Spleen (tissue), 11 donors: ENCODE measurements around the gene C5orf24. TPM values are rescaled to one million over a fixed set of nuclear protein-coding genes. Genes with fewer than 3 reads are reported as not detected.

Experiments used
- DNase-seq: peaks from one replicate; pipeline ENCODE4 v3.0.0-alpha.2; 2020
- H3K27ac ChIP-seq, 8 donors: fragments of 200-600 bp; sonication (generic) in 7 of 8; 1 replicate in 4 of 8; 2 replicates in 4 of 8; pipeline versions ENCODE4 v1.5.0 to v1.8.0; 2016 to 2021; ENCODE audit warnings: inconsistent platforms in 4 of 8, mild to moderate bottlenecking in 4 of 8, moderate library complexity in 1 of 8
- H3K27me3 ChIP-seq, 7 donors: fragments of 200-600 bp; sonication (generic) in 6 of 7; replicated peaks in 1 of 7; 1 replicate in 4 of 7; 2 replicates in 3 of 7; pipeline versions ENCODE4 v1.5.0 to v1.8.0; 2016 to 2021; ENCODE audit warnings: inconsistent platforms in 3 of 7, mild to moderate bottlenecking in 1 of 7
- H3K36me3 ChIP-seq, 6 donors: fragments of 200-600 bp; sonication (generic) in 5 of 6; 1 replicate in 4 of 6; 2 replicates in 2 of 6; pipeline versions ENCODE4 v1.5.0 to v1.8.0; 2016 to 2021; ENCODE audit warnings: inconsistent platforms in 2 of 6
- H3K4me1 ChIP-seq, 6 donors: fragments of 200-600 bp; sonication (generic) in 5 of 6; 1 replicate in 3 of 6; 2 replicates in 3 of 6; pipeline versions ENCODE4 v1.5.0 to v1.8.0; 2016 to 2021; ENCODE audit warnings: inconsistent platforms in 3 of 6
- H3K4me3 ChIP-seq, 8 donors: fragments of 200-600 bp; sonication (generic) in 7 of 8; 1 replicate in 4 of 8; 2 replicates in 4 of 8; pipeline versions ENCODE4 v1.5.0 to v1.8.0; 2016 to 2021; ENCODE audit warnings: inconsistent platforms in 4 of 8, mild to moderate bottlenecking in 4 of 8, moderate library complexity in 2 of 8
- H3K9me3 ChIP-seq, 8 donors: fragments of 200-600 bp; sonication (generic) in 7 of 8; 1 replicate in 4 of 8; 2 replicates in 4 of 8; pipeline versions ENCODE4 v1.5.0 to v1.8.0; 2016 to 2021; ENCODE audit warnings: inconsistent platforms in 4 of 8
- POLR2A ChIP-seq, 3 donors: fragments of 450-650 bp; IDR thresholded peaks; one replicate each; pipeline ENCODE4 v1.5.1; 2017; ENCODE audit warnings: antibody characterized with exemption in 3 of 3, mild to moderate bottlenecking in 1 of 3
- POLR2AphosphoS5 ChIP-seq, 3 donors: sonication (generic); formaldehyde crosslinking; IDR thresholded peaks; one replicate each; pipeline ENCODE4 v1.5.1; 2017; ENCODE audit warnings: antibody characterized with exemption in 3 of 3
- WGBS, 5 donors: extraction: QIAGEN DNeasy Blood & Tissue Kit in 3 of 5; methylation state at CpG; one replicate each; pipeline versions ENCODE4 v1.1.5 to v1.1.7; 2013 to 2018; 5-methylcytosine and 5-hydroxymethylcytosine counted together
- intact Hi-C: fragments of 100-400 bp; cut with DNase I; formaldehyde crosslinking; loops from one replicate; pipeline ENCODE4 v1.15.0; 2023; ENCODE audit warnings: low total_unique reads
- polyA plus RNA-seq, 3 donors: library from polyadenylated mRNA; stranded (reverse); fragments of 200-250 nt; gene quantifications; one replicate each; pipeline ENCODE4 v1.2.1, GENCODE V29; 2013
- total RNA-seq, 7 donors: library from RNA; depleted of rRNA in 3 of 7; stranded (reverse); fragments of >200 nt in 3 of 7; fragmentation: NEBNext Ultra II Directional in 4 of 7; extraction: Animal tissue kit (Norgen Biotek cat#: 25700) in 4 of 7; gene quantifications; one replicate each; pipeline versions ENCODE4 v1.1.0 to v1.2.1, GENCODE V29; 2016 to 2021
- TF ChIP-seq, protein P1 (sequence below), 11 experiments: fragments of 200-600 bp in 7 of 11; fragments of 450-650 bp in 4 of 11; sonication (generic) in 4 of 11; IDR thresholded peaks in 8 of 11; conservative IDR thresholded peaks in 3 of 11; 1 replicate in 7 of 11; 2 replicates in 4 of 11; pipeline versions ENCODE4 v1.4.0 to v1.8.0; 2016 to 2021; ENCODE audit warnings: antibody characterized with exemption in 11 of 11, inconsistent platforms in 4 of 11, mild to moderate bottlenecking in 1 of 11
- donor health status: healthy with polysubstance abuse.
- donor health status: DM: no; HTN: no; CAD: no; lungs with moderate emphysema.
- donor health status: DM: no; HTN: no; CAD: no.
- donor health status: Bipolar disorder and iron deficiency.
- donor health status: healthy.
- donor health status: DM: no; HTN: no; CAD: no.
- donor health status: DM: yes; HTN: yes; CAD: no.

Gene C5orf24
- total and polyA plus RNA-seq, 10 donors = 12.3 to 48.1 (median 33.0) TPM

DNA sequence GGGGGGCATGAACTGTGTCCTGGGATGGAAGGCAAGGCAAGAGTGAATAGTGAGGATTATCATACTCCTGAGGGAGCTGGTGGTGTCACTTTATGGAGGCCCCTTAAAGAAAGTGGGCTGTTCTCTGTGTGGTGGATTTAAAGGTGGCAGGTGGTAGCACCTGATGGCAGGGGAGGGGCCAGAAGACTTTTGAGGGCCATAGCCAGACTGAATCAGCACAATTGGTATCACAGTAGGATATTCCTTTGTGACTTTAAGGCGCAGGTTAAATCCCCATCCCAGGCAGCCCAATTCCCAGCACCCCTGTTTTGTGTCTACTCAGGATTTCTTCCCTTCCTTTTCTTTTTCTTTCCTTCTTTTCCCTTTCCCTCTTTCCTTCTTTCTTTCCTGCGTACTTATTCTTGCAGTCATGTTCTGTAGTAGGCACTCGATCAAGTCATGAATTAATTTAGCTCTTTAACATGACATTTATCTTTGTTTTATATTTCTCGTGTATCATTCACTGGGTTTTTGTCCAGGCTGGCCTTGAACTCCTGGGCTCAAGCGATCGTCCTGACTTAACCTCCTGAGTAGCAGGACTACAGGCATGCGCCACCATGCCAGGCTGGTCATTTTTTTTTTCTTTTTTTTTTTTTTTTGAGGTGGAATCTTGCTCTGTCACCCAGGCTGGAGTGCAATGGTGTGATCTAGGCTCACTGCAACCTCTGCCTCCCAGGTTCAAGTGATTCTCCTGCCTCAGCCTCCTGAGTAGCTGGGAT, 48.2 kb downstream of the C5orf24 start:
- no peak for DNase-seq
- H3K4me3 ChIP-seq = no peak overlapping the region
- TF ChIP-seq POLR2A (IDR thresholded peaks at IDR 0.05) (no peak), POLR2AphosphoS5 (IDR thresholded peaks at IDR 0.05) (no peak)
- TF ChIP-seq, protein P1, sequence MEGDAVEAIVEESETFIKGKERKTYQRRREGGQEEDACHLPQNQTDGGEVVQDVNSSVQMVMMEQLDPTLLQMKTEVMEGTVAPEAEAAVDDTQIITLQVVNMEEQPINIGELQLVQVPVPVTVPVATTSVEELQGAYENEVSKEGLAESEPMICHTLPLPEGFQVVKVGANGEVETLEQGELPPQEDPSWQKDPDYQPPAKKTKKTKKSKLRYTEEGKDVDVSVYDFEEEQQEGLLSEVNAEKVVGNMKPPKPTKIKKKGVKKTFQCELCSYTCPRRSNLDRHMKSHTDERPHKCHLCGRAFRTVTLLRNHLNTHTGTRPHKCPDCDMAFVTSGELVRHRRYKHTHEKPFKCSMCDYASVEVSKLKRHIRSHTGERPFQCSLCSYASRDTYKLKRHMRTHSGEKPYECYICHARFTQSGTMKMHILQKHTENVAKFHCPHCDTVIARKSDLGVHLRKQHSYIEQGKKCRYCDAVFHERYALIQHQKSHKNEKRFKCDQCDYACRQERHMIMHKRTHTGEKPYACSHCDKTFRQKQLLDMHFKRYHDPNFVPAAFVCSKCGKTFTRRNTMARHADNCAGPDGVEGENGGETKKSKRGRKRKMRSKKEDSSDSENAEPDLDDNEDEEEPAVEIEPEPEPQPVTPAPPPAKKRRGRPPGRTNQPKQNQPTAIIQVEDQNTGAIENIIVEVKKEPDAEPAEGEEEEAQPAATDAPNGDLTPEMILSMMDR (IDR thresholded peaks at IDR 0.05 in 8 of 11, conservative IDR thresholded peaks at IDR 0.05 in 3 of 11) = no peak
- H3K27ac ChIP-seq = no peak overlapping the region
- 91 to 98% (median 96%) methylated on average over 7 of the region's 7 CpGs for WGBS, 5 donors
- no peaks in the 10 kb centered on the region for H3K27me3 ChIP-seq
- no peaks in the 10 kb centered on the region for H3K9me3 ChIP-seq
- peaks cover 0 to 98% (median 38%) of the 10 kb centered on the region in 6 donors for H3K36me3 ChIP-seq
- intact Hi-C loops = no loop called here
- no peaks in the 10 kb centered on the region for H3K4me1 ChIP-seq

DNA sequence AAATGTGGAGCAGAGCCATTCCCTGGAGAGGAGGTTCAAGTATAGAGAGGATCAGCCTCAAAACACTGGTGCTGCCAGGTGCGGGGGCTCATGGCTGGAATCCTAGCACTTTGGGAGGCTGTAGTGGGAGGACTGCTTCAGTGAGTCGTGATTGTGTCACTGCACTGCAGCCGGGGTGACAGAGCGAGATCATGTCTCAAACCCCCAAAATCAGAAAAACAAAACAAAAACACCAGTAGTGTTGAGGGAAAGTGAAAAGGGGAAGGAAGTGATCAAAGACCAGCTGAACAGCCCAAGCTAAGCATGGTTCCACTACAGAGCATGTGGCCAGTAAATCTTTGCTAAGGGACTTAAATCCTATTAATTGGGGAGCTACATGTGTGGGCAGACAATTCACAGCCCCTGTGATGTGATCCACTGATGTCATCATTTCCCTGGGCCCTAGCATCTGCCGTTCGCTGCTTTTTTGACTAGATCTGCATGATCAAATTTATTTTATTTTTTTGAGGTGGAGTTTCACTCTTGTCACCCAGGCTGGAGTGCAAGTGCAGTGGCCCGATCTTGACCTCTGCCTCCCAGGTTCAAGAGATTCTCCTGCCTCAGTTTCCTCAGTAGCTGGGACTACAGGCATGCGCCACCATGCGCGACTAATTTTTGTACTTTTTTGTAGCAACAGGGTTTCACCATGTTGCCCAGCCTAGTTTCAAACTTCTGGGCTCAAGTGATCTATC, 56.5 kb downstream of the C5orf24 start:
- H3K4me3 ChIP-seq = peak overlapping the region in 1 of 8 donors; percentile 10
- intact Hi-C loops = no loop called here
- peak; percentile 80 for DNase-seq

DNA sequence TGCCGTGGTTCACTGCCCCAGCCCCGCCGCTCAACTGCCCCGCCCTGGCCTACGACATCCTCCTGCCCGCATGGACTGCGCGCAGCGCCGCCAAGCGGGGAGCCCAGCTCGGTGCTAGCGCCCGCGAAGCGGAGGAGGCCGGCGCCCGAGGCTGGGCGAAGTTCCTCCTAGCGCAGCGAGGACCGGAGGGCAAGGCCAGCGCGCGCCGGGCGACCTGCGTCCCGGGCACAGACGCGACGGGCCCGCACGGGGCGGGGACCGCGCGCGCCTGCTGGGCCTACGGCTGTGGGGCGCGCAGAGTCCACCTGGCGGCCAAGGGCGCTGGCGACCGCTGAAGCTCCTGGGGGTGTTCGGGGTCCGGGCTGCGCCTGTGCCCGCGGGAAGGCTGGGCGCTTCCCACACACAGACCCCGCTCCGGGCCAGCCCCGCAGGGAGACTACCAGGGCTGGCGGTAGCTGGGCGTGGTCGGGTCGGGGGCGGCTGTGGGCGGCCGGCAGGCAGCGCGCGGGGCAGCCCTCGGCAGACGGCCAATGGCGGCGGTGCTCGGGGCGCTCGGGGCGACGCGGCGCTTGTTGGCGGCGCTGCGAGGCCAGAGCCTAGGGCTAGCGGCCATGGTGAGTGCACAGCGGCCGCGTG, 59.0 kb downstream of the C5orf24 start, which contains the start of gene PCBD2:
Gene PCBD2, plus strand, starts transcription at position 522 of the 636 bp plus-strand sequence. Its CDS starts 9 bp downstream, at position 531.
- Histone ChIP-seq H3K27ac (peak within 1 kb of the TSS; percentile 94 to 100 (median 99)), H3K4me3 (peak within 1 kb of the TSS; percentile 74 to 99 (median 94)), H3K27me3 (no peaks in the 10 kb centered on the region), H3K9me3 (no peaks in the 10 kb centered on the region), H3K4me1 (peaks cover 0 to 43% (median 27%) of the 10 kb centered on the region in 6 donors), H3K36me3 (peaks cover 0 to 25% (median 9%) of the 10 kb centered on the region in 6 donors)
- 0 to 1% (median 0%) methylated on average over 14 to 84 of the region's 84 CpGs for WGBS, 5 donors
- intact Hi-C loops = no loop called here
- peak; percentile 87 to 94 (median 87) for TF ChIP-seq POLR2AphosphoS5 (IDR thresholded peaks at IDR 0.05)
- TF ChIP-seq, protein P1 (IDR thresholded peaks at IDR 0.05 in 8 of 11, conservative IDR thresholded peaks at IDR 0.05 in 3 of 11) = peak; percentile 71 to 99 (median 97)
- peak in 1 of 3 donors; percentile 32 for TF ChIP-seq POLR2A (IDR thresholded peaks at IDR 0.05)
- peak; percentile 100 for DNase-seq

More for the DNA sequence above, 56.5 kb downstream of the C5orf24 start:
- TF ChIP-seq, protein P1 (IDR thresholded peaks at IDR 0.05 in 8 of 11, conservative IDR thresholded peaks at IDR 0.05 in 3 of 11) = no peak
- TF ChIP-seq POLR2A (IDR thresholded peaks at IDR 0.05) = no peak
- peak in 2 of 3 donors; percentile 9 to 48 for TF ChIP-seq POLR2AphosphoS5 (IDR thresholded peaks at IDR 0.05)
- Histone ChIP-seq H3K27me3 (no peaks in the 10 kb centered on the region), H3K27ac (peak overlapping the region; percentile 31 to 100 (median 68)), H3K9me3 (no peaks in the 10 kb centered on the region), H3K4me1 (peaks cover 0 to 43% (median 27%) of the 10 kb centered on the region in 6 donors), H3K36me3 (peaks cover 0 to 44% (median 17%) of the 10 kb centered on the region in 6 donors)
- WGBS, 5 donors = 50 to 60% (median 57%) methylated on average over 10 of the region's 10 CpGs
